A549 (cell line): Measurements from ENCODE around the gene CCDC157. TPM values are rescaled to one million over a fixed set of nuclear protein-coding genes. Genes with fewer than 3 reads are reported as not detected.
"Not testable (repeated sequence)": the region's sequence is repeated elsewhere in the genome, so short reads cannot be mapped to it uniquely, and the experiment has no call there.

Experiments used
- ATAC-seq, 2 experiments: fragments of 200-7000 bp in 1 of 2; fragments of >200 bp in 1 of 2; cut with Nextera tagmentation in 1 of 2; cut with Tn5 transposase in 1 of 2; 3 replicates each; pipeline versions ENCODE4 v1.8.0 to v1.9.1; 2018 to 2020; ENCODE audit warnings: mild to moderate bottlenecking in 1 of 2, moderate library complexity in 1 of 2
- CTCF ChIA-PET: fragments of 300-600 bp; sonication (Branson Sonifier 250); formaldehyde crosslinking; extraction: SDS; loops from one replicate; lab custom pipeline; 2021; ENCODE audit warnings: antibody characterized with exemption, inconsistent platforms; lab: Yijun Ruan, JAX
- POLR2A ChIA-PET: fragments of 350-600 bp; formaldehyde crosslinking; extraction: SDS; loops from one replicate; lab custom pipeline; 2021; ENCODE audit warnings: antibody characterized with exemption, inconsistent platforms; lab: Yijun Ruan, JAX
- DNase-seq, 2 experiments: peaks; one replicate each; pipeline versions ENCODE4 v3.0.0 to v3.0.0-alpha.2; 2011 to 2016; ENCODE audit warnings: low read depth in 1 of 2, low spot score in 1 of 2
- FAIRE-seq: peaks from 2 replicates; lab custom pipeline; 2011; peaks lifted over from hg19 to GRCh38; lab: Jason Lieb, UNC
- H3K27ac ChIP-seq, 2 experiments: fragments of >200 bp; sonication (Bioruptor Twin); formaldehyde crosslinking; 3 replicates each; pipeline ENCODE4 v1.5.1; 2016 to 2017
- H3K4me1 ChIP-seq: fragments of >200 bp; sonication (Bioruptor Twin); formaldehyde crosslinking; 3 replicates; pipeline ENCODE4 v1.6.1; 2016
- H3K4me2 ChIP-seq: fragments of >200 bp; sonication (Bioruptor Twin); formaldehyde crosslinking; 3 replicates; pipeline ENCODE4 v1.6.1; 2016
- H3K4me3 ChIP-seq: fragments of >200 bp; sonication (Bioruptor Twin); formaldehyde crosslinking; 3 replicates; pipeline ENCODE4 v1.5.1; 2016
- H3K9me3 ChIP-seq: fragments of >200 bp; sonication (Bioruptor Twin); formaldehyde crosslinking; 3 replicates; pipeline ENCODE4 v1.6.1; 2016
- CBX8 ChIP-seq: fragments of 200-600 bp; sonication (generic); IDR thresholded peaks from 2 replicates; pipeline ENCODE4 v1.6.1; 2016
- ELK1 ChIP-seq: fragments of 150-350 bp; IDR thresholded peaks from 2 replicates; pipeline ENCODE4 v1.6.1; 2014; ENCODE audit warnings: low read depth, mild to moderate bottlenecking, low read length
- FOXS1 ChIP-seq: fragments of 250-450 bp; sonication (Bioruptor Pico); IDR thresholded peaks from 2 replicates; pipeline ENCODE4 v1.5.0; 2020; ENCODE audit warnings: mild to moderate bottlenecking, moderate library complexity
- HOXB5 ChIP-seq: fragments of 250-450 bp; sonication (Bioruptor Pico); IDR thresholded peaks from 2 replicates; pipeline ENCODE4 v1.5.0; 2020; ENCODE audit warnings: mild to moderate bottlenecking, moderate library complexity
- KDM1A ChIP-seq: fragments of 200-600 bp; sonication (generic); IDR thresholded peaks from 2 replicates; pipeline ENCODE4 v1.6.1; 2016; ENCODE audit warnings: low read depth, mild to moderate bottlenecking
- MAFK ChIP-seq: fragments of 450-650 bp; IDR thresholded peaks from 2 replicates; pipeline ENCODE4 v1.6.1; 2014; ENCODE audit not compliant: partially characterized antibody
- PBX3 ChIP-seq: IDR thresholded peaks from 2 replicates; pipeline ENCODE4 v1.6.1; 2012
- POLR2AphosphoS2 ChIP-seq: conservative IDR thresholded peaks from 2 replicates; pipeline ENCODE4 v1.6.1; 2012; ENCODE audit warnings: low read length, improper control_type of control experiment, inconsistent platforms
- RARB ChIP-seq: fragments of 250-450 bp; sonication (Bioruptor Pico); IDR thresholded peaks from 2 replicates; pipeline ENCODE4 v1.8.0; 2021; ENCODE audit warnings: mild to moderate bottlenecking, moderate library complexity
- RNF2 ChIP-seq: fragments of 200-600 bp; sonication (generic); IDR thresholded peaks from 2 replicates; pipeline ENCODE4 v1.6.1; 2016; ENCODE audit warnings: low read depth, mild to moderate bottlenecking, antibody characterized with exemption, moderate library complexity, borderline replicate concordance
- ZFP36 ChIP-seq: fragments of 450-650 bp; IDR thresholded peaks from 2 replicates; pipeline ENCODE4 v1.6.1; 2014; ENCODE audit warnings: borderline replicate concordance; ENCODE audit not compliant: partially characterized antibody
- ZNF302 ChIP-seq: fragments of 250-450 bp; sonication (Bioruptor Pico); IDR thresholded peaks from 2 replicates; pipeline ENCODE4 v1.9.0; 2021; ENCODE audit warnings: inconsistent platforms, mild to moderate bottlenecking, moderate library complexity
- ZSCAN20 ChIP-seq: fragments of 250-450 bp; sonication (Bioruptor Pico); IDR thresholded peaks from 2 replicates; pipeline ENCODE4 v1.8.0; 2022; ENCODE audit warnings: mild to moderate bottlenecking, moderate library complexity
- WGBS: methylation state at CpG from one replicate; pipeline ENCODE4 v1.1.6; 2017; ENCODE audit errors: missing lambda C conversion rate; 5-methylcytosine and 5-hydroxymethylcytosine counted together
- polyA plus RNA-seq, 4 experiments: library from polyadenylated mRNA; depleted of rRNA in 3 of 4; stranded (reverse); fragments of >200 nt; fragmentation: RNase III in 1 of 4; extraction: RNeasy Plus Mini Kit Qiagen cat#74134 plus additional on column Dnase treatment in 1 of 4; gene quantifications; 2 replicates in 3 of 4; 3 replicates in 1 of 4; pipeline ENCODE4 v1.2.3, GENCODE V29; 2011 to 2017

Gene CCDC157
- polyA plus RNA-seq, 2 of the 4 experiments (the other 2 are of a cell fraction): 1.4 to 2.5 TPM

- ChIA-PET POLR2A (interaction anchor here (0.6 kb wide), 1 partner anchor 164 kb away, joined by 5 read pairs; no protein-coding TSS in a partner anchor), CTCF (interaction anchor here (0.6 to 1.3 kb wide), 2 partner anchors 18 to 112 kb away, joined by 4 read pairs; no protein-coding TSS in a partner anchor)
- Histone ChIP-seq H3K4me1 (peaks cover 18% of the 10 kb centered on the region), H3K4me3 (no peak overlapping the region), H3K9me3 (no peaks in the 10 kb centered on the region), H3K4me2 (no peak overlapping the region), H3K27ac (no peak overlapping the region)
- TF ChIP-seq FOXS1 (CRISPR knock-in tag) (no peak), RNF2 (no peak), POLR2AphosphoS2 (no peak), ELK1 (no peak), KDM1A (no peak), ZNF302 (CRISPR knock-in tag) (no peak), HOXB5 (CRISPR knock-in tag) (no peak), RARB (no peak), ZSCAN20 (CRISPR knock-in tag) (no peak), PBX3 (no peak)
- ATAC-seq (no peak), DNase-seq (no peak), FAIRE-seq (no peak)
- 82% methylated on average over 1 of the region's 1 CpG for WGBS
Observed at GRCh38 chr22:30400159-30400558, 43.4 kb downstream of the CCDC157 start.

- FAIRE-seq, DNase-seq, H3K9me3 ChIP-seq, H3K27ac ChIP-seq, H3K4me2 ChIP-seq, H3K4me3 ChIP-seq, ATAC-seq: not testable (repeated sequence)
- CTCF ChIA-PET: interaction anchor here (1.3 to 1.7 kb wide), 3 partner anchors 23 to 113 kb away, joined by 4 to 6 read pairs (median 5); no protein-coding TSS in a partner anchor
- POLR2A ChIA-PET: interaction anchor here (1.4 kb wide), 1 partner anchor 23 kb away, joined by 5 read pairs; no protein-coding TSS in a partner anchor
- 96% methylated on average over 3 of the region's 3 CpGs for WGBS
- H3K4me1 ChIP-seq: peaks cover 18% of the 10 kb centered on the region
Observed at GRCh38 chr22:30401024-30401423, 44.2 kb downstream of the CCDC157 start.

GRCh38 chr22:30402028-30402765, 45.4 kb downstream of the CCDC157 start:
- no peak for DNase-seq
- TF ChIP-seq ZFP36 (no peak), CBX8 (no peak), MAFK (no peak)
- ATAC-seq: no peak
- 80% methylated on average over 5 of the region's 5 CpGs for WGBS
- H3K9me3 ChIP-seq: no peaks in the 10 kb centered on the region
- CTCF ChIA-PET: interaction anchor here (0.6 to 1.7 kb wide), 5 partner anchors 11 to 904 kb away, joined by 3 to 6 read pairs (median 4); no protein-coding TSS in a partner anchor
- peaks cover 18% of the 10 kb centered on the region for H3K4me1 ChIP-seq
- H3K27ac ChIP-seq: peak overlapping the region in 1 of 2 experiments; percentile 51; a peak in 1 of 6 replicates
- no peak for FAIRE-seq
- POLR2A ChIA-PET: interaction anchor here (0.6 to 1.4 kb wide), 2 partner anchors 22 to 205 kb away, joined by 3 to 5 read pairs; no protein-coding TSS in a partner anchor
- no peak overlapping the region for H3K4me2 ChIP-seq
- H3K4me3 ChIP-seq: no peak overlapping the region

- H3K4me1 ChIP-seq: peaks cover 15% of the 10 kb centered on the region
- not testable (repeated sequence) for H3K9me3 ChIP-seq, ATAC-seq, FAIRE-seq, H3K27ac ChIP-seq, DNase-seq, H3K4me3 ChIP-seq, H3K4me2 ChIP-seq
- POLR2A ChIA-PET: interaction anchor here (1.4 kb wide), 1 partner anchor 21 kb away, joined by 5 read pairs; no protein-coding TSS in a partner anchor
- CTCF ChIA-PET: interaction anchor here (0.9 to 1.7 kb wide), 3 partner anchors 12 to 115 kb away, joined by 3 to 6 read pairs (median 3); no protein-coding TSS in a partner anchor
- WGBS: 95% methylated on average over 5 of the region's 5 CpGs
Observed at GRCh38 chr22:30402766-30403104, 45.9 kb downstream of the CCDC157 start.
